Measurements from ENCODE around the gene SLC13A3. TPM values are rescaled to one million over a fixed set of nuclear protein-coding genes. Genes with fewer than 3 reads are reported as not detected.

The SLC13A3 gene
- total RNA-seq, 2 donors from 2014 or later: 0.37 to 1.5 TPM

GRCh38 chr20:46638898-46639274 lies 12.4 kb downstream of the SLC13A3 start:
- no peaks in the 10 kb centered on the region for H3K9me3 ChIP-seq
- H3K27me3 ChIP-seq: no peaks in the 10 kb centered on the region
- no peaks in the 10 kb centered on the region for H3K36me3 ChIP-seq
- no peaks in the 10 kb centered on the region for H3K4me1 ChIP-seq
- no peak overlapping the region for H3K4me3 ChIP-seq
- no peak for DNase-seq (ENCODE audit: low spot score)
- no peak for TF ChIP-seq CTCF (IDR thresholded peaks at IDR 0.05)
- no peak overlapping the region for H3K27ac ChIP-seq

DNA sequence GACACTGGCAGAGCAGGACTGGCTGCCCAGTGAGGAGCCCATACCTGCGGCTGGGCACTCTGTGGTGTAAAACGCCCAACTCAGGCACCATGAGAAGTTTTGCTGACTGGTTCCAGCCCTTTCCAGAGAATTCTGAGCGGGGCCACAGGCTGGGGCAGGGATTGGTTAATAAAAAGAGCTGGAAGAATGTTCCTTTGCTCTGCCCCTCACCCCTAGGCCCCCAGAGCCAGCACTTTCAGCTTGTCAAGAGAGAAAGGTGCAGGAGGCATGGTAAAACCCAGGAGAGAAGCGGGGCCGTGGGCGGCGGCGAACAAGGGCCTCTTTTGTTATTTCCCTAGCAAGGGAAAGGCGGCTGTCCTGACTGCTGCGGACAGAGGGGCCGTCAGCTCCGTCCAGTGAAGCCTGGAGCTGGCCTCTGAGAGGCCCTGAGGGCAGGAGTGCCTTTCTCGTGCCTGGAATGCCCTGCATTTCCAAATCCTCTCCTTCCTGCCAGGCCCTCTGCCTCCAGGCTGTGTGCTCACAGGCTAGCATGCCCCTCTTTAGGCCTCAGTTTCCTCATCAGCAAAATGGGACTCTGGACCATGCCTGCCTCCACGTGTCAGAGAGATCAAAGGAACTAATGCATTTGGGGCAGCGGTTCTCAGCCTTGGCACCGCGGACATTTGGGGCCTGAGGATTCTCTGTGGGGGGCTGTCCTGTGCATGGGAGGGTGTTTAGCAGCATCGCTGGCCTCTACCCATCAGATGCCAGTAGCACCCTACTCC lies 12.9 kb downstream of the SLC13A3 start:
- Histone ChIP-seq H3K27me3 (no peaks in the 10 kb centered on the region), H3K4me1 (no peaks in the 10 kb centered on the region), H3K4me3 (no peak overlapping the region), H3K9me3 (no peaks in the 10 kb centered on the region), H3K27ac (no peak overlapping the region), H3K36me3 (no peaks in the 10 kb centered on the region)
- no peak for DNase-seq (ENCODE audit: low spot score)
- TF ChIP-seq CTCF (IDR thresholded peaks at IDR 0.05): no peak

DNA sequence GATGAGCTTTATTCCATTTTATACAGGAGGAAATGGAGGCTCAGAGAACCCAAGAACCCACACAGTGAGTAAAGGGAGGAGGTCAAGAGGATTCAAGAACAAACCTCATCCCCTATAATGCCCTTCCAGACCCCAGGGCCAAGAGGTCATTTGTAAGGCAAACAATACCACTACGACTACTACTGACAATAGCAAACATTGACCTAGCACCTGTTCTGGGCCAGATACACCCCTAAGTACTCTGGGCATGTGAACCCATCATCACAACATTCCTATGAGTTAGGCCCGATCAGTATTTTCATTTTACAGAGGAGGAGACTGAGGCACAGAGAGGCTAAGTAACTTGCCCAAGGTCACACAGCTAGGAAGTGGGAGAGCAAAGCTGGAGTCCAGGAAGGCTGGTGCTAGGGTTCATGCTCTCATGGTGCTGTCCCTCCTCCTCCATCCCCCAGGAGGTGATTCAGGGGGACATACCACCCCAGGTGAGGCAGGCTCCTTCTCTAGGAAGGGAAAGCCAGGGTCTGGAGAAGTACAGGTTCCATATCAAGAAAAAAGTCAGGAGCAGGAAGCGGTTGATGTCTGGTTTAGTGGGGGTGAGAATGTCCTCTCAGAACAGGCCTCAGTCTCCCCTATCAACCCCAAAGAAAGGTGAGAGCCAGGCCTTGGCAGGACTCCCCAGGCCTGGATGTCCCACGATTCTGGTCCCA lies 13.7 kb downstream of the SLC13A3 start:
- H3K27me3 ChIP-seq: no peaks in the 10 kb centered on the region
- no peak overlapping the region for H3K4me3 ChIP-seq
- no peak overlapping the region for H3K27ac ChIP-seq
- no peak for DNase-seq (ENCODE audit: low spot score)
- TF ChIP-seq CTCF (IDR thresholded peaks at IDR 0.05): no peak
- H3K4me1 ChIP-seq: no peaks in the 10 kb centered on the region
- H3K9me3 ChIP-seq: no peaks in the 10 kb centered on the region
- no peaks in the 10 kb centered on the region for H3K36me3 ChIP-seq

- Histone ChIP-seq H3K36me3 (no peaks in the 10 kb centered on the region), H3K9me3 (no peaks in the 10 kb centered on the region), H3K4me1 (no peaks in the 10 kb centered on the region), H3K27me3 (no peaks in the 10 kb centered on the region), H3K4me3 (no peak overlapping the region), H3K27ac (no peak overlapping the region)
- no peak for TF ChIP-seq CTCF (IDR thresholded peaks at IDR 0.05)
- no peak for DNase-seq (ENCODE audit: low spot score)
These were observed 14.2 kb downstream of the SLC13A3 start for GRCh38 chr20:46637020-46637419.

DNA sequence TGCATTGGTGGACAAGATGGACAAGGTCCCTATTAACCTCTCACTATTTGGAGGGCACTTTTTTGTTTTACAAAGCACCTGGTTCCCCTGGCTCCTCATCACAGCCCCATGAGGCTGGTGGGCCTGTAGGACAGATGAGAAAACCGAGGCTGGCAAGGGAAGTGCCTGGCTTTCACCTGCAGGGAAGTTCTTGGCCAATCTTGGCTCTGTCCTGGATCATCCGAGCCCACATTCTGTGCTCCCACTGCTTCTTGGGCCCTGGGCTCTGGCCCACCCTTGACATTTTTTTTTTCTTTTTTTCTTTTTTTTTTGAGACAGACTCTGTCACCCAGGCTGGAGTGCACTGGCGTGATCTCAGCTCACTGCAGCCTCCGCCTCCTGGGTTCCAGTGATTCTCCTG lies 14.7 kb downstream of the SLC13A3 start:
- H3K27me3 ChIP-seq: no peaks in the 10 kb centered on the region
- no peaks in the 10 kb centered on the region for H3K36me3 ChIP-seq
- H3K4me3 ChIP-seq: no peak overlapping the region
- no peak for TF ChIP-seq CTCF (IDR thresholded peaks at IDR 0.05)
- DNase-seq (ENCODE audit: low spot score): no peak
- no peak overlapping the region for H3K27ac ChIP-seq
- H3K9me3 ChIP-seq: no peaks in the 10 kb centered on the region
- no peaks in the 10 kb centered on the region for H3K4me1 ChIP-seq
